HK-2 (cell line): Measurements from ENCODE around the gene ARHGEF4.

Source experiments
- DNase-seq: peaks from one replicate; pipeline ENCODE4 v3.0.0-alpha.2; 2018; ENCODE audit not compliant: unreplicated experiment

The ARHGEF4 gene

DNA sequence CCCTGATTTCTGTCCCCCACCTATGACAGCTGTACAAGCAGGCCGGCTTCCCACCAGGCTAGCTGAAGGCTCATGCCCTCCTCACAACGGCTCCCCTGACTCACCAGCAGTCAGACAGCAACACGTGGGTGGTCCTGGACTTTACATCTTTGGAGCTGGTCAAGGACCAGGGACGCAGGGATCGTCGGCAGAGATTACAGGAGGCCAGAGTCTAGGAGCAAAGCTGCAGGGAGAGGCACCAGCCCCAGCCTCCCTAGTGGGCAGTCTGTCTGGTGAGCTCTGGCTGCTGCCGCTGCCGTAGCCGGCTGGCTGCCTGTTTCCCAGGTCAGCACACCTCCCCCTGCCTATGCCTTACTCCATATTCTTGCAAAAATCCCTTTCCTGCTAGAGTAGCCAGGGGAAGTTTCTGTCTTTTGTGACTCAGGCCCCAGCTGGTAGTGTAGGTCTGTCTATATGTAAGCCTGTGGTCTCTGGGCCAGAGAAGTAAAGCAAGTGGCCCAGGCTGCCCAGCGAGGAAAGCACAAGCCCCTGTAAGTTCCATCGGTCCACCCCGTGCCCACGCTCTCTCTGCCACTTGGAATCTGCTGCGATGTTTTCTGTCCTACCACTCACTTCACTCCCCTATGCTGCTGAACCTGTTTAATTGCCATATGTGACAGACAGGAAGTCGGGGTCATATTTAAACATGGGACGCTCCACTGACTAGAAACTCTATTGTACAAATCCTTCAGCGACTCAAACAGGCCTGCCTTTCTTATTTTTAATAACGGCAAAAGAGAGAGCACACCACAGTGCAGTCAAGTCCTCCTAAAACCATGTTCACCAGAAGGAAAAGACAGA, 2.4 kb upstream of the ARHGEF4 start:
- DNase-seq = no peak

DNA sequence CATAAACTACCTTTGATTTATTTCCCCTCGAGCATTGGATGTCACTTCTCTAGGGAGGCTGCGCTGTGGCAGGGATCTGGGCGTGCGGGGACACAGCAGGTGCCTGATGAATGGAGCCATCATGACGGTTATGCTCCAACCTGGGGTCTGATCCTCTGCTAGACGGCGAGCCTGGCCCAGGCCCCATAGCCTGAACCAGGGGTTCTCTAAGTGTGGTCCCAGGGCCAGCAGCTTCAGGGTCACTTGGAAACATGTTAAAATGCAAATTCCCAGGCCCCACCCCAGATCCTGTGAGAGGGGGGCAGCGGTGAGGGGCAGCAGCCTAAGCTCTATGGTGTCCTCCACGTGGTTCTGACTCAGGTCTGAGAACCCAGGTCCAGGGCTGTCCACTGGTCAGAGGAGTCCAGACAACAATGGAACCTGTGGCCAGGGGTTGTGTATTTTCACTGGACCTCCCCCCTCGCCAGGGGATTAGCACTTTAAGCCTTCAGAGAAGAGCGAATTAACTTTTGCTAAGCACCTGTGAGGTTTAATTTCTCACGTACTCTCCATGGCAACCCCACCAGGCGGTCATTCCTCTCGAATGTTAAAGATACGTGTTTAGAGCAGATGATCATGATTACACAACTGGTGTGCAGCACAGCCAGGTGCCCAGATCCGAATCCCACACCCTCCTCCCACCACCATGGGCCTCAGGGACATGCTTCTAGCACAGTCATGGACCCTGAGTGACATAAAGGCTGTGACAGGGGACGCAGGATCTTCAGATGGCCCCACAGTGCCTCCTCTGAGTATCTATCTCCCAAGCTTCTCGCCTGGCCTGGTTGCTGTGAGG, 1.6 kb upstream of the ARHGEF4 start:
- no peak for DNase-seq

DNA sequence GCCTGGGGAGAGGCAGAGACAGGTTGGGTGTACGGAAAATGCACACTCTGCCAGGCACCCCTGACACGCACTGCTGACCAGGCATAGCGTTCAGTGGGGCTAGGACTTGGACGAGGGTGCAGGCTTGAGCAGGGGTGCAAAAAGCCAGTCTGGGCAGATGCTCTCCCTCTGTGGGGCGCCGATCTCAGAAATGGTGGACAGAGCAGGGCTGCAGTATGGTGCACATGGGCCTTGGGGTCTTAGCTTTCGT, 1.0 kb upstream of the ARHGEF4 start:
- DNase-seq = no peak

DNA sequence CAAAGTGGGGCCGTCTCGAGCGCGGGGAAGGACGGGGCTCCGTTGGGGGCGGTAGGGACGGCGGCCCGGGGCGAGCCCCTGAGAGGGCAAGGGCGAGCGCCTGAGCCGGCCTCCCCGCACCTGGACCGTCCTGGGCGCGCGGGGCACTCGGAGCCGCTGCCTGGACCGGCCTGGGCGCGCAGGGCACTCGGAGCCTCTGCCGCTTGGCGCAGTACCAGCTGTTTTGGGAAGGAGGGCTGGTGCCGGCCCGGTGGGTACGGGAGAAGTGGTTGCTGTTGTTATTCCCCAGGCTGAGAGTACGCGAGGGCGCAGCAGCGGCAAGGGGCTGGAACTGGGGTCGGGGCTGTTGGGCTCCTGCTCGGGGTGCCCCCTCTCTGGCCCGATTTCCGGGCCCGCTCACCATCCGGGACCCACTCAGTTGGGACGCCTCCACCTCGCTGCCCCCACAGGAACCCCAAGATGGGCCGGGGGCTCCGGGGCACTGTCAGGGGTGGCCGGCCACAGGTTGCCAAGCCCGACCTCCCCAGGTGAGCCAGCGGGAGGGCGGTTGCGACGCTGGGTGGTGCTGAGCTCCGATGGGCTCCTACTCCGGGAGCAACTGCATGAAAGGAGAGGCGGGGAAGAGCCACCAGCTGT, 579 bp downstream of the ARHGEF4 start:
- DNase-seq = no peak

DNA sequence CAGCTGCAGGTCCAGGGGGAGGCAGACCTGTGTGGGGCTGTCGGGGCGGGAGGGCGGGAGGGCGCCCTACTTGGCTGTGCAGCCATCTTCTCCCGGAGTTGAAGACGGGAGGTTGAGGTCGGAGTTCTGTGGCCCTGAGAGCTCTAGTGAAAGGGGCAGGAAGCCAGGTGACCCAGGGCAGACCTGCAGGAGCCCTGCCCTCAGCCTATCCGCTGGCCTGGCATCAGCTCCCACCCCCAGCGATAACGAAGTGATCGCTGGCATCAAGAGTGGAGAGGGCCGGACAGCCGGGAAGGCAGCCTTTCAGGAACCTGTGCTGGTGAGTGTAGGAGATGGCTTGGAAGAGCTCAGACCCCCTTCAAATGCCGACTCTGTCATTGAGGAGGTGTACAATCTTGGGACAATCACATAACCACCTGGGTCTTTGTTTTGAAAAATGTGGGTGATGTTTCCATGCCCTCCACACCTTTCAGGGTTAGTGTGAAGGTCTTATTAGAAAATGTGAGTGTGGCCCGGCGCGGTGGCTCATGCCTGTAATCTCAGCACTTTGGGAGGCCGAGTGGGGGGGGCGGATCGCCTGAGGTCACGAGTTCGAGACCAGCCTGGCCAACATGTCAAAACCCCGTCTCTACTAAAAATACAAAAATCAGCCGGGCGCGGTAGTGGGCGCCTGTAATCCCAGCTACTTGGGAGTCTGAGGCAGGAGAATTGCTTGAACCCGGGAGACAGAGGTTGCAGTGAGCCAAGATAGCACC, 1.3 kb downstream of the ARHGEF4 start:
- DNase-seq = no peak

DNA sequence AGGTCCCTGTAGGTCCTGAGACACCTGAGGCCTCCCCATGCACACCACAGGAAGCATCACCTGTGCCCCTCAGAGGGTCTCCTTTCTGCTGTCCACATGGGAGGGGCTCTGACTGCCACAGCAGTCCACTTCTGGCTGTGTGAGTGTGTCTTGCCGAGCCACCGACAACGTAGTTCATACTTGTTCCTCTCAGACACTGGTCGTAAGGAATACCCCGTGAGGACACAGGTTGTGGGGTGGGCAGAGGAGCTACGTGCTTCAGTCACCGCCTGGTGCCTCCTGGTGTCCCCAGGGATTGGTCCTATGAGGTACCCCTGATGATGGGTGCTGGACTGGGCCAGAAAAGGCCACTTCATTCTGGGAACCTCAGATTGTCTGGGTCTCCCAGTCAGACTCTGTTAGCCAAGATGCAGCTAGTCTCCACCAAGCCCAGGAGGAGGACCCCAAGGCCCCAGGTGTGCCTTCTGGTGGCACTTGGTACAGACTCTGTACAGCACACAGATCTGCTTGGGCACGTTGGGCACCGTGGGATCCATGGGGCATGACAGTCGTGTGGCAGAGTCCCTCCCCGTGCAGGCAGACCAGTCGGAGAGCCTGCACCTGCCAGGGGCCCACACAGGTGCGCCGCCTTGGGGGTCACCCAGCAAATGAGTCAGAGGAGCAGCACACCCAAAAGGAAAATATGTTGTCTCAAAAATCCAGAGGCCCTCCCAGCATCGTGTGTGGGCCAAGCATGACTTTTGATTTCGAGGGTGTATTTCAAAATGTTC, 2.5 kb downstream of the ARHGEF4 start:
- DNase-seq = no peak

- no peak for DNase-seq
Measured at GRCh38 chr2:130840506-130840905, 3.8 kb downstream of the ARHGEF4 start.

DNA sequence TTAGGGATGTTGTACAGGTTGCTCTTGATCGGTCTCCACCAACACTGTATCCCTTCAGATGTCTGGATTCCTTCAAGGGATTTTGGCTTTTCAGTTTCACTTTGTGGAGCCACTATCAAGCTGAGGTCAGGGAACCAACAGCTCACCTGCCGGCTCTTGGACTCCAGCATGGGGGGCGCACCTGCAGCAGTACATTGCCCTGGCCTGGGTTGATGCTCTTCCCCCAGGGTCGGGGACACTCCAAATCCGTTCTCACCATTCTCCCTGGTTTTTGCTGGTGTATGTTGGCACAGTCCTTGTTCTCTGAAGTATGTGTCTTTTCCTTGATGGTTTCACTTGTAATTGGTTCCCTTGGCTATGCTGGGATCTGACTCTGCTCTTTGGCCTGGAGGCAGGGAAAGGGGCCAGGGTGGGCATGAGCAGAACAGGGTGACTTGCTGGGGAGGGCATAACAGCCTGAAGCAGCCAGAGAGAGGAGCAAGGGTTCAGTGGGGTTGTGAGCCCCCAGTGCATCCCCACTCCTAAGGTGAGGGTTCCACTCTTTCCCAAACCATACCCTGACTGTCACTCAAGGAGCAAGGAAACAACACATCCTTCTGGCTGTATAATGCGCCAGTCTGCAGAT, 5.1 kb downstream of the ARHGEF4 start:
- no peak for DNase-seq

DNA sequence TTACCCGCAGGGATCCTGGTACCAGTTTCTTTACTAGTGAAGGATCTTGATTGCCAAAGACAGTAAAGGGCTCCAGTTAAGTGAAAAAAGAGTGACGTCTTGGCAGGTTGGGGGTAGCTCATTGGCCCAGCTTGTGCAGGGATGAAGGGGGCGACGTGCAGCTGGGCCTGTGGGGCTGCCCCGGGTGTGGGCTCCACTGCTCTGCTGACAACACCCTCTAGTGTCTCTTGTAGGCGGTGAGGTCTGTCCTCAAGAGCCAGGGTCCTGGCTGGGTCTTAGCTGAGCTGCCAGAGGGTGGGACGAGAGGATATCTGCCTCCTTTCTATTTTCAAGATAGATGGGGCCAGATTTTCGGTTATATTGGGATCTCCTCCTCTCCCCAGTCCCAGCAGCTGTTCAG, 6.1 kb downstream of the ARHGEF4 start:
- DNase-seq = no peak

- DNase-seq = no peak
Measured at GRCh38 chr2:130843321-130843985, 6.7 kb downstream of the ARHGEF4 start.

DNA sequence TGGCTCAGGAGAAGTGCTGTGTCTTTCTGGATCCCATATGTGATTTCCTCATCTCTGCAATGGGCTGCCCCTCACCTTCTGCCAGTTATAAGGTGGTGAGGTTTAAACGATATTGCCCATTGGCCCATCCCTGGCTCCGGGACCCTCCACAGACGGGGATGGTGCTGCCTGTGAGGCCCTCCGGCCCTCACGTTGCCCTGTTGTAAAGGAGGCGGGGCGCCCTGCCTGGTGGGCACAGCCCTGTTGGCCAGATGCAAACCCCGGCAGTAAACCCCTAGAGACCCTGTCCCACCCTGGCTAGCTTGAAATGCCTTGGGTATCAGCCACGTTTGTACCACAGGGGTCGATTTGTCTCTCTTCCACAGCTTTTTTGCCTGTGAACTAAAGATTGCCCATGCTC, 7.4 kb downstream of the ARHGEF4 start:
- DNase-seq = no peak

- DNase-seq = no peak
Measured at GRCh38 chr2:130845505-130846085, 8.9 kb downstream of the ARHGEF4 start.

DNA sequence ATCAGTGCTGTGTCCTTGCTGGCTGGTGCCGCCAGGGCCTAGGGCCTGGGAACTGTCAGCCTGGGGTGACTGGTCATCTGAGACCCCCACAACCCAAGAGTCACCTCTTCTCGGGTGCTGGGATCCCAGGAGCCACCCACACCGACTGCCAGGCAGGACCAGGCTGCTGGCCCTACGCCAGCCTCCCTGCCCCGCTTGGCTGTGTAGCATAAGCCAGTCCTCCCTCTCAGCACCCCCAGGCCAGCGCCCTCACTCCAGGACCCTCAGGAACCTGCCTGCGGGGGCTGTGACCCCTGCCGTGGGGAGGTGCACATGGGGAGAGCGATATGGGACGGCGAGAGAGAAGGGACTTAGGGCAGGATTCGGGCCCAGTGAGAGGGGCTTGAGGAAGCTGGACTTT, 9.5 kb downstream of the ARHGEF4 start:
- DNase-seq = no peak

GRCh38 chr2:130846686-130847375, 10.1 kb downstream of the ARHGEF4 start:
- DNase-seq = no peak

DNA sequence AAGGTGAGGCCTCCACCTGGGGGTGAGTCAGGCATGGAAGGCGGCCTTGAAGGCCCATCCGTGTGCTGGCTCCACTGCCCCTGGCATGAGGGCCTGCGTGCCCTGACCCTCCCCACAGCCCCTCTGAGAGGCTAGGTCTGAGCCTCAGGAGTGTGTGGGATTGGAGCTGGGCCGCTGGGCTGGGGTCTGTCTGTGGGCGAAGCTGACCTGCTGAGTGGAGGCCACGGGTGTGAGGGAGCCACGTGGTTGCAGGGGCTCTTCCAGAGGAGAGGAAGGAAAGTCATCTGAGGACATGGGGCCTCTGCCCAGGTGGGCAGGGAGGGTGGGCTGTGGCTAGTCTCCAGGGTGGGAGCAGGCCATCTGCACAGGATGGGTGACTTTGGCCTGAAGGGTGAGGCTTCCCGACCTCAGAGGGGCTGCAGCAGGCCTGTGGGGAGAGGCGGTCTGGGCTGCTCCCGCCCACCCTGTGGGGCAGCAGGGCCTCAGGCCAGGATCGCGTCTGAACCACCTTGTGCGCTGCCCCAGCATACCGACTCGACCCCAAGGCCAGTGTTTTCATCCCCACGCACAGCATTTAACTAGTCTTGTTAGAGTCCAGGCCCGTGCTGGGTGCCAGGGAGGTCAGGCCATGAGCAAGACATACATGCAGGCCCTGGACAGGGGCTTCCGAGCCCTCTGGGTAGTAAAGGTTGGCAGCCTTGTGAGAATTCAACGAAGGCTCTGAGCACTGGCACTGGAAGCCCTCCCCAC, 11.2 kb downstream of the ARHGEF4 start:
- no peak for DNase-seq

- no peak for DNase-seq
Measured at GRCh38 chr2:130848526-130849210, 12.0 kb downstream of the ARHGEF4 start.

DNA sequence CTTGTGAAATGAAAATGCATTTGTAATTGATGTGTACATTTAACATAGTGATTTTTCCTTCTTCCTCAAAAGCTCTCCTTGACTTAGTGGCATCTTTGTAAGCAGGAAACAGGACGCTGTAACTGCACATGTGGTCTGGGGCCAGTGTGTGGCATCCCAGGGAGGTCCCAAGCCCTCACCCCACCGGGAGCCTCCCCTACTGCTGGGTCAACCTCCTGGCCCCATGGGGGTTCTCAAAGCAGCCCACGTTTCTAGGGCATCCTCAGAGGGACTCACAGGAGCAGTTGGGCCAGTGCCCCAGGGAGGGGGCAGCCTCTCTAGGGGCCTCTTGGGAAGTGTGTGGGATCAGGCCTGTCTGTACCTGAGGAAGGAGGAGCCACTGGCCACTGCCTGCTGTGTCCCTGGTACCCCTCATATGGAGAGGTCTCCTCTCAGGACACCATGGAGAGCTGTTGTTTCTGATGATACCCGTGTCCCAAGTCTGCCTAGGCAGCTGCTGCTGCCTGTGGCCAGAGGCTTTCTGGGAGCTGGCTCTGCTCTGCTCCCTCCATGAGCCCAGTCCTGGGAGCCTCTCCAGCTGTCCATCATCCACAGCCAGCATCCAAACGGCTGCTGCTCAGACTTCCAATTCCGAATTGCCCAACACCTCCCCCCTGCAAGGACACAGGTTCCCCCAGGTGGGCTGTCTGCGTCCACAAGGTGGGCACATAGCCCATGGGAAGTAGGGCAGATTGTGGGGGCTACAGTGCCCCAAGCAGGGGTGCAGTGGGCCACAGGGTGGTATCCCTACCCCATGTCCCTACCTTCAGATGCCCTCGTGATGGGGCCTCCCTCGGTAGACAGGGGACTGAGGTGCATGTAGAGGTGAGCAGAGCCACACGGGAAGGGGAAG, 13.4 kb downstream of the ARHGEF4 start:
- DNase-seq = no peak
